ENCODE measurements around the gene FSTL4.

FSTL4 gene

DNA sequence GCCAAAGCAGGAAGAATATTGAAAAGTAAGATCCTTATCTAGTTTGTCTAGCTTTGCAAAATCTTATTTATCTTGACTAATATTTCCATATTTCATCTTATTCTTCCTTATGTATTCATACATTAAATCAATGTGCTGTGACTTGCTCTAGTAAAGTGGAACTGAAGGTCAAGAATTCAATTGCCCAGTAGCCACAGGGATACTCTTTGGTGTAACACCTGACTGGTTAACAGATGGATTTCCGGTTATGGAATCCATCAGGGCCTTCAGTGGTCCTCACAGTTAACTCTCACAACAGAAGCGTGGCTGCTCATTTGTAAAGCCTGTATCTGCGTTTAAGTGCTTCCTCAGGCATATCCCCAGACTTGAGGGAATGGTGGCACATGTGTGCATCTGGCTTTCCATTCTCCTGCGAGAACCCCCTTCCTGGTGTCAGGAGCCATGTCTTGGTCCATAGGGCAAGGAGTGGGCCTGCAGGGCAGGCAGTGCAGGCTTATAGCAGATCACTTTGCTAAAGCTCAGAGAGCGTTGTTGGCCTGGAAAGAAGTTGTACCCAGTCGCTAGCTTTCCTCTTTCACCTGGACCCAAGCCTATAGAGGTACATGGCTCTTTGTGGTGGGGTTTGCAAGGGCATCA is 461.3 kb downstream of the FSTL4 start:
- no peak for DNase-seq (ENCODE audit: low read depth)
- H3K4me3 ChIP-seq (ENCODE audit: low read depth, low read length): no peak overlapping the region

DNA sequence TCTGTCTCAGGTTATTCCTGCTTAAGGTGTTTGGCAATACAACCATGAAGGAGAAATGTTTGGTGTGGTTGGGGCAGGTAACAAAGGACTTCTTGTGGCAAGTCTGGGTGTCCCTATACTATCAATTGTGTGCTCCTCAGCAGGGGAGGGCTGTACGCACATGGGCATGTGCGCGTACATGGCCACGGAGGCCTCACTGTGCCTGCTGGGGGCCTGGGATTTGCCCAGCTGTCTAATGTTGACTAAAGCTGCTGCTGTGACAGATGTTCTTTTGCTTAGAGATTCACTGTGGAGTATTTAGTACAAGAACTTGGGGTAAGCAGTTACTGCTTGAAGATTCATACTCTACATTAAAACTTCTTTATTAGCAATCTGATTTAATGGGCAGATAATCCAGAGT is 463.0 kb downstream of the FSTL4 start:
- DNase-seq (ENCODE audit: low read depth): no peak
- no peak overlapping the region for H3K4me3 ChIP-seq (ENCODE audit: low read depth, low read length)

DNA sequence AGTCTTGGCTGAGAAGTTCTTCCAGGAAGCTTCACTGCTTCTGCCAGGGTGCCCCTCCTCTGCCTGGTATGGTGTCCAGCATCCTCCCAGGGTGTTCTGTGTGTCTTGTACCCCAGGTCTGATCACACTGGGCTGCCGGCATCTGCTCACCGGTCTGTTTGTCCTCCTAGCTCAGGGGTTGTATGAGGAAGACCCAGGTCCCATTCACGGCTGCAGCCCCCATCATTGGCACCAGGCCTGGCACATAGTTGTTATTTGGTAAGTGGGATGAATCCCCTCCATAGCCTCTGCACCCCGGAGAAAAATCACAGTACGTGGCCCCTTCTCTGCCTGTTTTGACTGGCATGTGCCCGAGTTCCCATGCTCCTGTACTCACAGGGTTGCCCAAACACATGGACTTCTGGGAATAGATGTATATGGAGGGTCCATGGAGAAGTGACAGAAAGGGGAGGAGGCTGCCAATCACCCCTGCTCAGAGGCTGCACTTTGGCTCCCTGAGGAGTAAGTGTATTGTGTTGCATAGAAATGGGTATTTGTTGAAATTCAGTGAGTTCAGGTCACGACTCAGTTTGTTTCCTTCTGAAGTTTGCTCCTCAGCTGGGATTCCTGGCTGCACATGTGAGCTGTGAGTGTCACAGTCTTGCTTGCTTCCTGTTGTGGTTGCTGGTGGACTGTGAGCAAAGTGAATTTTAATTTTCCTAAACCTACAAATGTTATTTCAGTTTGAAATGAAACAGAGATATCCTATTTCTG is 464.4 kb downstream of the FSTL4 start:
- no peak for DNase-seq (ENCODE audit: low read depth)
- no peak overlapping the region for H3K4me3 ChIP-seq (ENCODE audit: low read depth, low read length)

DNA sequence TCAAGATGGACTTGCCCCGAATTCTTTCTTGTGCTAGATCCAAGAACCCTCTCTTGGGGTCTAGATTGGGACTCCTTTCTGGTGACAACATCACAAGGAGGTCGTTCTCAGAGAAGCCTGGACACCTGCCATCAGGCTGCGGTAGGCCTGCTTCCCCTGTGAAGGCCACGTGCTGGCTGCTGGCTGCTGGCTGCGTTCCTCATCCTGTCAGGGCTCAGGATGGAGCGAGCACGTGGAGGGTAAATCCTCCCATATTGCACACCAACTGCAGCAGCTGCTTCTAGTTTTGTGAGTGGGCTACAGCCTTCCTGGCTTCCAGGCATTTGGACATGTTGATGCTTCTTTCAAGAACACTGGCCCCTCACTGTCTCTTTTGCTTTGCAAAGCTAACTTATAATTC is 464.9 kb downstream of the FSTL4 start:
- peak; percentile 2 for DNase-seq (ENCODE audit: low read depth)

More for the DNA sequence above, 464.9 kb downstream of the FSTL4 start:
- H3K4me3 ChIP-seq (ENCODE audit: low read depth, low read length): no peak overlapping the region
